ENCODE data around the gene CLEC18A. TPM values are rescaled to one million over a fixed set of nuclear protein-coding genes. Genes with fewer than 3 reads are reported as not detected.
"Not testable (repeated sequence)": the region's sequence is repeated elsewhere in the genome, so short reads cannot be mapped to it uniquely, and the experiment has no call there.

Gene CLEC18A
- total and polyA plus RNA-seq, 2 experiments from 2014 or later, result 0.13 to 0.90 TPM

- not testable (repeated sequence) for H3K79me2 ChIP-seq (replicated peaks; ENCODE audit: insufficient read depth); H3K4me3 ChIP-seq; H4K20me1 ChIP-seq (replicated peaks; ENCODE audit: insufficient read depth); H3K4me2 ChIP-seq; H3K4me1 Mint-ChIP-seq; DNase-seq (ENCODE audit: low spot score); H3K27ac Mint-ChIP-seq; H2AFZ ChIP-seq; H3K27me3 Mint-ChIP-seq (ENCODE audit: insufficient read depth, low read depth, poor library complexity); H3K4me1 ChIP-seq (ENCODE audit: insufficient read depth); H3K9me2 ChIP-seq (ENCODE audit: insufficient read depth); H3K27ac ChIP-seq (ENCODE audit: low read depth); ATAC-seq; H3K9me3 Mint-ChIP-seq; H3K36me3 ChIP-seq (ENCODE audit: insufficient read depth); H3K4me3 Mint-ChIP-seq; H3F3A ChIP-seq (replicated peaks; ENCODE audit: low read depth); H3K27me3 ChIP-seq (ENCODE audit: insufficient read depth)
- peaks cover 19% of the 10 kb centered on the region; the same call in 2 of the 3 replicates for H3K36me3 Mint-ChIP-seq (ENCODE audit: low read depth)
Observed at GRCh38 chr16:70010615-70011014, 59.5 kb downstream of the CLEC18A start.

GRCh38 chr16:70011120-70011519, 60.0 kb downstream of the CLEC18A start:
- H3K4me3 Mint-ChIP-seq; H3K4me1 Mint-ChIP-seq; H3K27me3 ChIP-seq (ENCODE audit: insufficient read depth); H4K20me1 ChIP-seq (replicated peaks; ENCODE audit: insufficient read depth); H3K9me2 ChIP-seq (ENCODE audit: insufficient read depth); H3K79me2 ChIP-seq (replicated peaks; ENCODE audit: insufficient read depth); H3K4me3 ChIP-seq; ATAC-seq; H3K36me3 ChIP-seq (ENCODE audit: insufficient read depth); H3K4me1 ChIP-seq (ENCODE audit: insufficient read depth); H3K27me3 Mint-ChIP-seq (ENCODE audit: insufficient read depth, low read depth, poor library complexity); H3K27ac ChIP-seq (ENCODE audit: low read depth); H3F3A ChIP-seq (replicated peaks; ENCODE audit: low read depth); H3K27ac Mint-ChIP-seq; H3K9me3 Mint-ChIP-seq; DNase-seq (ENCODE audit: low spot score); H2AFZ ChIP-seq; H3K4me2 ChIP-seq: not testable (repeated sequence)
- H3K36me3 Mint-ChIP-seq (ENCODE audit: low read depth), result peaks cover 19% of the 10 kb centered on the region; the same call in 2 of the 3 replicates

GRCh38 chr16:70012354-70012753, 61.2 kb downstream of the CLEC18A start:
- H4K20me1 ChIP-seq (replicated peaks; ENCODE audit: insufficient read depth); H3K4me2 ChIP-seq; H3K27me3 Mint-ChIP-seq (ENCODE audit: insufficient read depth, low read depth, poor library complexity); H3K4me3 ChIP-seq; ATAC-seq; H3F3A ChIP-seq (replicated peaks; ENCODE audit: low read depth); H3K27me3 ChIP-seq (ENCODE audit: insufficient read depth); H3K4me1 ChIP-seq (ENCODE audit: insufficient read depth); H3K27ac Mint-ChIP-seq; H3K36me3 ChIP-seq (ENCODE audit: insufficient read depth); H3K9me2 ChIP-seq (ENCODE audit: insufficient read depth); H3K79me2 ChIP-seq (replicated peaks; ENCODE audit: insufficient read depth); DNase-seq (ENCODE audit: low spot score); H3K27ac ChIP-seq (ENCODE audit: low read depth); H3K4me1 Mint-ChIP-seq; H3K4me3 Mint-ChIP-seq; H3K9me3 Mint-ChIP-seq; H2AFZ ChIP-seq: not testable (repeated sequence)
- H3K36me3 Mint-ChIP-seq (ENCODE audit: low read depth), result peaks cover 20% of the 10 kb centered on the region; the same call in 2 of the 3 replicates

GRCh38 chr16:70012951-70013350, 61.8 kb downstream of the CLEC18A start:
- H3K27me3 ChIP-seq (ENCODE audit: insufficient read depth); H3K4me3 Mint-ChIP-seq; H3K4me1 Mint-ChIP-seq; H3K9me2 ChIP-seq (ENCODE audit: insufficient read depth); H3K79me2 ChIP-seq (replicated peaks; ENCODE audit: insufficient read depth); H3F3A ChIP-seq (replicated peaks; ENCODE audit: low read depth); H2AFZ ChIP-seq; H3K4me1 ChIP-seq (ENCODE audit: insufficient read depth); H3K9me3 Mint-ChIP-seq; H3K4me2 ChIP-seq; H4K20me1 ChIP-seq (replicated peaks; ENCODE audit: insufficient read depth); H3K27me3 Mint-ChIP-seq (ENCODE audit: insufficient read depth, low read depth, poor library complexity); H3K27ac ChIP-seq (ENCODE audit: low read depth); H3K27ac Mint-ChIP-seq; H3K4me3 ChIP-seq; H3K36me3 ChIP-seq (ENCODE audit: insufficient read depth): not testable (repeated sequence)
- DNase-seq (ENCODE audit: low spot score) (peak; percentile 2), ATAC-seq (peak; percentile 56)
- peaks cover 25% of the 10 kb centered on the region; the same call in 2 of the 3 replicates for H3K36me3 Mint-ChIP-seq (ENCODE audit: low read depth)

MicroRNAs encoded within 50 kb of the gene (microRNA counts, 767-probe panel; counts per million panel counts)
- microRNA hsa-miR-140-3p (not detected), microRNA hsa-miR-140-5p (4,213 counts per million, percentile 10 among the panel's probes with 10 or more counts)

Small RNA genes lying within 50 kb of the gene (microRNA-seq; reads per million reads assigned to microRNA genes)
- gene MIR140, result 267 reads per million, percentile 76 among the genes with 10 or more reads in this experiment

Small RNA genes lying within 50 kb of the gene (small RNA-seq; reads per million reads assigned to genes)
- not detected for gene AC026468.1 (ENCODE audit: low replicate concordance)
- 24.8 reads per million, percentile 98 among the genes with 10 or more reads in this experiment for gene MIR140 (ENCODE audit: low replicate concordance)

Other genes with a start within 250 kb of the CLEC18A start
- 75.9 and 80.9 TPM in 2 replicates for gene NQO1, start 224.8 kb upstream of the CLEC18A start, total RNA-seq (2014; rRNA removed; shearing (Covaris generic))
- gene NQO1, start 224.8 kb upstream of the CLEC18A start, polyA plus RNA-seq (2016; fragmentation: Nextera tagmentation; extraction: Ambion mirVana), result 83.4 and 86.3 TPM in 2 replicates
- gene NOB1, start 196.4 kb upstream of the CLEC18A start, total RNA-seq (2014; rRNA removed; shearing (Covaris generic)), result 41.4 and 44.1 TPM in 2 replicates
- gene NOB1, start 196.4 kb upstream of the CLEC18A start, polyA plus RNA-seq (2016; fragmentation: Nextera tagmentation; extraction: Ambion mirVana), result 54.1 and 56.6 TPM in 2 replicates
- 29.2 and 35.5 TPM in 2 replicates for gene WWP2, start 189.0 kb upstream of the CLEC18A start, total RNA-seq (2014; rRNA removed; shearing (Covaris generic))
- gene WWP2, start 189.0 kb upstream of the CLEC18A start, polyA plus RNA-seq (2016; fragmentation: Nextera tagmentation; extraction: Ambion mirVana), result 11.6 and 12.3 TPM in 2 replicates
- 35.7 and 38.2 TPM in 2 replicates for gene PDPR, start 163.0 kb downstream of the CLEC18A start, total RNA-seq (2014; rRNA removed; shearing (Covaris generic))
- 7.8 and 8.3 TPM in 2 replicates for gene PDPR, start 163.0 kb downstream of the CLEC18A start, polyA plus RNA-seq (2016; fragmentation: Nextera tagmentation; extraction: Ambion mirVana)
- gene CLEC18C, start 222.5 kb downstream of the CLEC18A start, total RNA-seq (2014; rRNA removed; shearing (Covaris generic)), result not detected in 2 replicates
- gene CLEC18C, start 222.5 kb downstream of the CLEC18A start, polyA plus RNA-seq (2016; fragmentation: Nextera tagmentation; extraction: Ambion mirVana), result 0.06 and 0.16 TPM in 2 replicates